ENCODE results near the gene TTBK2.
"Not testable (repeated sequence)": the region's sequence is repeated elsewhere in the genome, so short reads cannot be mapped to it uniquely, and the experiment has no call there.

The TTBK2 gene

DNA sequence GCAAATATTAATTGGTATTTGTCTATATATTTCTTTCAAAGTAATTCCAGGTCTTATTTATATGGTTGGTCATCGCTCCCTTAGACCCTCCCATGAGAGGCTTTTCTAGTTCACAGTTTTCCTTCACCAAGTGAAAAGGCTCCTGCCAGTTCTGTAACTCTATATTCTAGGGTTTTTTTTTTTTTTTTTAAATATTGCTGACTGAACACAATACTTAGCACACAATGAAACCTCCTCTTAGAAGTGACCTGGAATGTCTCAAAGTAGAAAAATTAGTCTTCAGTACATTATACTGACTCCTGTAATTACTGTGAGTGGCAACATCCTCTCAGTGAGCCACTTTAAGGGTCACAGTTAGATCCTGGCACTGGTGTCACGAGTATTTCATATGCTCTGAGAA is 135.0 kb downstream of the TTBK2 start:
- TF ChIP-seq, protein P1, sequence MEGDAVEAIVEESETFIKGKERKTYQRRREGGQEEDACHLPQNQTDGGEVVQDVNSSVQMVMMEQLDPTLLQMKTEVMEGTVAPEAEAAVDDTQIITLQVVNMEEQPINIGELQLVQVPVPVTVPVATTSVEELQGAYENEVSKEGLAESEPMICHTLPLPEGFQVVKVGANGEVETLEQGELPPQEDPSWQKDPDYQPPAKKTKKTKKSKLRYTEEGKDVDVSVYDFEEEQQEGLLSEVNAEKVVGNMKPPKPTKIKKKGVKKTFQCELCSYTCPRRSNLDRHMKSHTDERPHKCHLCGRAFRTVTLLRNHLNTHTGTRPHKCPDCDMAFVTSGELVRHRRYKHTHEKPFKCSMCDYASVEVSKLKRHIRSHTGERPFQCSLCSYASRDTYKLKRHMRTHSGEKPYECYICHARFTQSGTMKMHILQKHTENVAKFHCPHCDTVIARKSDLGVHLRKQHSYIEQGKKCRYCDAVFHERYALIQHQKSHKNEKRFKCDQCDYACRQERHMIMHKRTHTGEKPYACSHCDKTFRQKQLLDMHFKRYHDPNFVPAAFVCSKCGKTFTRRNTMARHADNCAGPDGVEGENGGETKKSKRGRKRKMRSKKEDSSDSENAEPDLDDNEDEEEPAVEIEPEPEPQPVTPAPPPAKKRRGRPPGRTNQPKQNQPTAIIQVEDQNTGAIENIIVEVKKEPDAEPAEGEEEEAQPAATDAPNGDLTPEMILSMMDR (conservative IDR thresholded peaks at IDR 0.05; ENCODE audit: low read length), result no peak
- no peak for DNase-seq (ENCODE audit: low read depth)
- H3K4me3 ChIP-seq (ENCODE audit: low read length), result no peak overlapping the region

DNA sequence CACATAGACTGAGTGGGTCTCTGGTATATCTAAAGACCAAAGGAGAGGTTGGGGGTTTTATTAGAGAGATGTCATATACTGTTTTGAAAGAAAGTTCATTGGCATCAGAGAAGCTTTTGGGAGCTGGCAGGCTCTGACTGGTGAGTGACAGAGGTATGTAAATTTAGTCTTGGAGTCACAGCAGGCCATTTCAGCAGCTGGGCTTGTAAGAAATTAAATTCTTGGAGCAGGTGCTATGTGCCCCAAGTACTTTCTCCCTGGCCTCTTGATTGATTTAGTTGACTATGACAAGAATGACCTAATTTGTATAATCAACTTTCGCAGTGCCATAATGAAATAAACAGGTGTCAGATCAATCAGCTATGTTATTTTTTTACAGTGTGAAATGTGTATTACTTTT is 135.9 kb downstream of the TTBK2 start:
- TF ChIP-seq, protein P1 (conservative IDR thresholded peaks at IDR 0.05; ENCODE audit: low read length), result no peak
- no peak for DNase-seq (ENCODE audit: low read depth)
- no peak overlapping the region for H3K4me3 ChIP-seq (ENCODE audit: low read length)

DNA sequence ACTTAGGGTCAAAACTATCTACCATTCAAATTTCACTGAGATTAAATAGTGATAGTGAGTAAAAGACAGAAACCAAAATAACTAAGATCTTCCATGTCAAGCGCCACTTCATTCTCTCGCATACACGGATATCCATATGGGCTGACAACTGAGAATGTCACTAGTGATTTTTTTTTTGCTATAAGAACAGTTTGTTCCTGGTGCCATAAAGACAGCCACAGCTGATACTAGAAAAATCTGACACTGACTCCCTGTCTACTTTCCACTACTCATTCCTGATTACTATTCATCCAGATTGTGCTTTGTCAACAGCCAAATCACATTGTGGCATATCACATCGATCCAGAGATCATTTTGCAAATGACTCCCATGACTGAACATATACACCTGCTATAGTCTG is 137.9 kb downstream of the TTBK2 start:
- TF ChIP-seq, protein P1 (conservative IDR thresholded peaks at IDR 0.05; ENCODE audit: low read length), result no peak
- no peak overlapping the region for H3K4me3 ChIP-seq (ENCODE audit: low read length)
- no peak for DNase-seq (ENCODE audit: low read depth)

DNA sequence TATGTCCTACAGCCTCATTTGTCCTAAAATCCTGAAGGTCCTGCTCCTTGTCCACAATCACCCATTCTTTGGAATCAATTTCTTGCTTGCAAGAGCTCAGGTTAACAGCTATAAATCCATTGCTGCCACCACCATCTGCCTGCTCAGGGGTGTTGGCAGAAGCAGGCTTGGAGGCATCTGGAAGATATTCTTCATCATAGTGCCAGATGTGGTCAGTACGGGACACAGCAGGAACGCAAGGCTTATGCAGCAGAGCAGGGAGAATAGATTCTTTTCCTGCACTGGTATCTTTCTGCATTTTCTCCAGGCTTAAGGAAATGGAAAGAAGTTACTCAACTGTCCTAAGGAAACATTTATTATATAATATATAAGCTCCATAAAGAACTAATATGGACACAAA is 145.2 kb downstream of the TTBK2 start:
- TF ChIP-seq, protein P1 (conservative IDR thresholded peaks at IDR 0.05; ENCODE audit: low read length), result no peak
- H3K4me3 ChIP-seq (ENCODE audit: low read length), result no peak overlapping the region
- DNase-seq (ENCODE audit: low read depth), result peak; percentile 59

DNA sequence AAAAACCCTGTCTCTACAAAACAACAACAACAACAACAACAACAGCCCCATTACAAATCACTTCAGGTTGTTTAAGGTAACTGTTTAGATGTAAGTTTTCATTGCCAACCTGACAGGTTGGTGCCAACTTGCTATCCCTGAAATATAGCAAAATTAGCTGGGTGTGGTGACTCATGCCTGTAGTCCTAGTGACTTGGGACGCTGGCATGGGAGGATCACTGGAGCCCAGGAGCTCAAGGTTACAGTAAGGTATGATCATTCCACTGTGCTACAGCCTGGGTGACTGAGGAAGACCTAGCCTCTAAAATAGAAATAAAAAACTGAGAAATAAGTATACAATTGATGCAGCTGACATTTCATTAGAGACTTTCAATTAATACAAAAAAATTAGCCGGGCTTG is 147.7 kb downstream of the TTBK2 start:
- TF ChIP-seq, protein P1 (conservative IDR thresholded peaks at IDR 0.05; ENCODE audit: low read length), result no peak
- no peak for DNase-seq (ENCODE audit: low read depth)
- no peak overlapping the region for H3K4me3 ChIP-seq (ENCODE audit: low read length)

DNA sequence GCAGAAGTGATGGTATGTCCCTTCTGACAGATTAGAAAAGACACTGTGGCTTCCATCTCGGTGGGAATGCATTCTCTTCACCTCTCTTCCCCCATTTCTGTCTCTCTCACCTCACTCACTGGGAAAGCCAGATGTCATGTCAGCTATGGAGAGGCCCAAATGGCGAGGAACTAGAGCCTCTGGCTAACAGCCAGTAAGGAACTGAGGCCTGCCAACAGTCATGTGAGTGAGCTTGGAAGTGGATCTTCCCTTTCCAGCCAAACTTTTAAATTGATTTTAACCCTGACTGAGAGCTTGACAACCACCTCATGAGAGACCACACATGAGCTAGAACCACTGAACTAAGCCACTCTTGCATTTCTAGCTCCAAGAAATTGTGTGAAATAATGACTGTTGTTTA is 148.4 kb downstream of the TTBK2 start:
- no peak overlapping the region for H3K4me3 ChIP-seq (ENCODE audit: low read length)
- TF ChIP-seq, protein P1 (conservative IDR thresholded peaks at IDR 0.05; ENCODE audit: low read length), result no peak
- no peak for DNase-seq (ENCODE audit: low read depth)

DNA sequence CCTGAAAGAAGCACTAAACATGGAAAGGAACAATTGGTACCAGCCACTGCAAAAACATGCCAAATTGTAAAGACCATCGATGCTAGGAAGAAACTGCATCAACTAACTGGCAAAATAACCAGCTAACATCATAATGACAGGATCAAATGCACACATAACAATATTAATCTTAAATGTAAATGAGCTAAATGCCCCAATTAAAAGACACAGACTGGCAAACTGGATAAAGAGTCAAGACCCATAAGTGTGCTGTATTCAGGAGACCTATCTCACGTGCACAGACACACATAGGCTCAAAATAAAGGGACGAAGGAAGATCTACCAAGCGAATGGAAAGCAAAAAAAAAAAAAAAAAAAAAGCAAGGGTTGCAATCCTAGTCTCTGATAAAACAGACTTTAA is 154.5 kb downstream of the TTBK2 start:
- not testable (repeated sequence) for H3K4me3 ChIP-seq (ENCODE audit: low read length); DNase-seq (ENCODE audit: low read depth)

DNA sequence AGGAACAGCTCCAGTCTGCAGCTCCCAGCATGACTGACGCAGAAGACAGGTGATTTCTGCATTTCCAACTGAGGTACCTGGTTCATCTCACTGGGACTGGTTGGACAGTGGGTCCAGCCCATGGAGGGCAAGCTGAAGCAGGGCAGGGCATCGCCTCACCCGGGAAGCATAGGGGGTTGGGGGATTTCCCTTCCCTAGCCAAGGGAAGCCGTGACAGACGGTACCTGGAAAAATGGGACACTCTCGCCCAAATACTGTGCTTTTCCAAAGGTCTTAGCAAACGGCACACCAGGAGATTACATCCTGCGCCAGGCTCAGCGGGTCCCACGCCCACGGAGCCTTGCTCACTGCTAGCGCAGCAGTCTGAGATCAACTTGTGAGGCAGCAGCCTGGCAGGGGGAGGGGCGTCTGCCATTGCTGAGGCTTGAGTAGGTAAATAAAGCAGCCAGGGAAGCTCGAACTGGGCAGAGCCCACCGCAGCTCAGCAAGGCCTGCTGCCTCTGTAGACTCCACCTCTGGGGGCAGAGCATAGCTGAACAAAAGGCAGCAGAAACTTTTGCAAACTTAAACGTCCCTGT is 156.3 kb downstream of the TTBK2 start:
- H3K4me3 ChIP-seq (ENCODE audit: low read length); DNase-seq (ENCODE audit: low read depth): not testable (repeated sequence)

DNA sequence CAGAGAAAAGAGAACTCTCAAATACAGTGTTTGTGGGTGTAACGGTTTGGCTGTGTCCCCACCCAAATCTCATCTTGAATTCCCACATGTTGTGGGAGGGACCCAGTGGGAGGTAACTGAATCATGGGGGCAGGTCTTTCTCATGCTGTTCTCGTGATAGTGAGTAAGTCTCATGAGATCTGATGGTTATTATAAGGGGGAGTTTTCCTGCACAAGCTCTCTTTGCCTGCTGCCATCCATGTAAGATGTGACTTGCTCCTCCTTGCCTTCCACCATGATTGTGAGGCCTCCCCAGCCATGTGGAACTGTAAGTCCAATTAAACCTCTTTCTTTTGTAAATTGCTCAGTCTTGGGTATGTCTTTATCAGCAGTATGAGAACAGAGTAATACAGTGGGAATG is 158.8 kb downstream of the TTBK2 start:
- not testable (repeated sequence) for H3K4me3 ChIP-seq (ENCODE audit: low read length); DNase-seq (ENCODE audit: low read depth)

All from AG10803 (cell line).